AG09309 (cell line): Measurements from ENCODE around the gene C4BPA.
A peak's percentile ranks its signal among the peaks of the same experiment; 100 is the strongest.

Experiments used
- DNase-seq: peaks from one replicate; pipeline ENCODE4 v3.0.0-alpha.2; 2010; ENCODE audit warnings: low read depth
- H3K4me3 ChIP-seq: 2 replicates; pipeline ENCODE4 v1.5.1; 2011; ENCODE audit warnings: mild to moderate bottlenecking, low read depth, low read length, moderate library complexity; ENCODE audit not compliant: control insufficient read depth
- TF ChIP-seq, protein P1 (sequence below): IDR thresholded peaks from 2 replicates; pipeline ENCODE4 v1.5.1; 2011; ENCODE audit warnings: mild to moderate bottlenecking, low read depth, low read length, inconsistent platforms; ENCODE audit not compliant: insufficient read depth, control insufficient read depth; ENCODE audit errors: missing control alignments

The C4BPA gene

DNA sequence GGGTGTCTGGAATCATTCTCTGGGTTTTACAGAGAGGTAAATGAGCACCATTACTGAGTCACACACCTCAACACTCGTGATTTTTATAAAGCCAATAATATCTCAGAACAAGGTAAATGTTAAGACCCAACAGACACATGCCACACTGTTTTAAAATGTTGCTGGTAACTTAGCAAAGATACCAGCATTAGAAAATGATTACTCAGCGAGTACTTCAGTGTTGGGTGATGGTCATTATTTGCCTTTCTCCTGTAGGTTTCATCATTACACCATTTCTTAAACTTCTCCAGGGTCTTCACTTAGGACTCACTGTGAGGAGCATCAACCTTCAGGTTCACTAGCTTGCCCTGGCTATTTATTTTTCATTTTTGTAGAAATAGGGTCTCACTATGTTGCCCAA, 22.2 kb upstream of the C4BPA start:
- H3K4me3 ChIP-seq = no peak overlapping the region
- TF ChIP-seq, protein P1, sequence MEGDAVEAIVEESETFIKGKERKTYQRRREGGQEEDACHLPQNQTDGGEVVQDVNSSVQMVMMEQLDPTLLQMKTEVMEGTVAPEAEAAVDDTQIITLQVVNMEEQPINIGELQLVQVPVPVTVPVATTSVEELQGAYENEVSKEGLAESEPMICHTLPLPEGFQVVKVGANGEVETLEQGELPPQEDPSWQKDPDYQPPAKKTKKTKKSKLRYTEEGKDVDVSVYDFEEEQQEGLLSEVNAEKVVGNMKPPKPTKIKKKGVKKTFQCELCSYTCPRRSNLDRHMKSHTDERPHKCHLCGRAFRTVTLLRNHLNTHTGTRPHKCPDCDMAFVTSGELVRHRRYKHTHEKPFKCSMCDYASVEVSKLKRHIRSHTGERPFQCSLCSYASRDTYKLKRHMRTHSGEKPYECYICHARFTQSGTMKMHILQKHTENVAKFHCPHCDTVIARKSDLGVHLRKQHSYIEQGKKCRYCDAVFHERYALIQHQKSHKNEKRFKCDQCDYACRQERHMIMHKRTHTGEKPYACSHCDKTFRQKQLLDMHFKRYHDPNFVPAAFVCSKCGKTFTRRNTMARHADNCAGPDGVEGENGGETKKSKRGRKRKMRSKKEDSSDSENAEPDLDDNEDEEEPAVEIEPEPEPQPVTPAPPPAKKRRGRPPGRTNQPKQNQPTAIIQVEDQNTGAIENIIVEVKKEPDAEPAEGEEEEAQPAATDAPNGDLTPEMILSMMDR = no peak
- DNase-seq = no peak

DNA sequence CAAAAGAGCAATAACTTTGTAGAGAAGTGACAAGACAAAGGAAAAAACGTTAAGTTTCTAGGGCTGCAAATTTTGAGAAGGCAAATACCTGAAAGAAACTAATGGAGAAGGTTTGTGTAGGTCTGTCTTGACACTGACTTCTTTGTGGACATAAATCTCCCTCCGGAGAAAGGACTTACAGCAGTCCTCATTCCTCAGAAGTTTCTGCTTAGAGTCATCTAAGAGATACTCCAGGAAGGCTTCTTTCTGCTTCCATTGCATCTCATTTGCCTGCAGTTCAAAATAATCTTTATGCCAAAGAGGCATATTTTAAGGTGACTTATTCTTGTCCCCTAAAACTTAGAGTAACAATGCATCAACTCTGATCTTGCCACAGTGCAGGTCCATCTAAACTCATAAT, 19.8 kb upstream of the C4BPA start:
- DNase-seq = no peak

DNA sequence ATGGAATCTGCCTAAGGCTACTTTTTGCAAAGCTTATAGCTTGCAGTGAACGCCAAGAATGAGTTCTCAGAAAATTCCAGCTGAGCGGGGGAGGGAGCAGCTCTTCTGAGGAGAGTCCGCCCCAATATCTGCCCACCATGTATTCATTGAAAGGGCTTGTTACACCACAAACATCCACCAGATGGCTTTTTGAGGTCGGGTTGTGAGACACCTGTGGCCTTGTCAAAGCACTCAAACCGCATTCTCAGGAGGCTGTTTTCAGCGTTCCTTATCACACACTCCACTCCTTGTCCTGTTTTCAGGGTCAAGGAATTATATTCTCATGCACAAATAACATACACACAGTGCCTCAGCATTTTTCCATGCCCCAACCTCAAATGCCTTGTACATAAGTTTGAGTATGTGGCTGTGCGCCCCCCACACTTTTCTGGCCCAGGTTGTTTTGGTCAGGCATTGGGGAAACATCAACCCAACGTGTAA, 19.3 kb upstream of the C4BPA start:
- no peak overlapping the region for H3K4me3 ChIP-seq
- TF ChIP-seq, protein P1 = peak; percentile 61
- no peak for DNase-seq

More for the DNA sequence above, 19.8 kb upstream of the C4BPA start:
- TF ChIP-seq, protein P1 = no peak
- no peak overlapping the region for H3K4me3 ChIP-seq

DNA sequence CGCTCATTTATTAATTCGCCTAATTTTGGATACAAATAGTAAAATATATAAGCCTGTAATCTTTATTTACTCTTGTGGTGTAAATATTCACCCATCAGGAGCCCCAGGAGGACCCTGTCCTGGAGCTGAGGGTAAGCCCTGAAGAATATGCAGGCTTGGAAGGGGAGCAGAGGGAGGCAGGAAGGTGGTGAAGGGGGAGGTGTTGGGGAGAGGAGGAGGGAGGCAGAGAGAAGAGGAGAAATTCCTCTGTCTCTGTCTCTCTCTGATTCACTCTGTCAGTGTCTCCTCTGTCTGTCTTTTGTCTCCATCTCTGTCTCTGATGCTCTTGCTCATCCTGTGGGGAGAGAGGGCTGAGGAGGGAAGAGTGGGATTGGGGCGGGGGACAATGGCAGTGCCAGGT, 18.1 kb upstream of the C4BPA start:
- H3K4me3 ChIP-seq = no peak overlapping the region
- TF ChIP-seq, protein P1 = no peak
- no peak for DNase-seq

DNA sequence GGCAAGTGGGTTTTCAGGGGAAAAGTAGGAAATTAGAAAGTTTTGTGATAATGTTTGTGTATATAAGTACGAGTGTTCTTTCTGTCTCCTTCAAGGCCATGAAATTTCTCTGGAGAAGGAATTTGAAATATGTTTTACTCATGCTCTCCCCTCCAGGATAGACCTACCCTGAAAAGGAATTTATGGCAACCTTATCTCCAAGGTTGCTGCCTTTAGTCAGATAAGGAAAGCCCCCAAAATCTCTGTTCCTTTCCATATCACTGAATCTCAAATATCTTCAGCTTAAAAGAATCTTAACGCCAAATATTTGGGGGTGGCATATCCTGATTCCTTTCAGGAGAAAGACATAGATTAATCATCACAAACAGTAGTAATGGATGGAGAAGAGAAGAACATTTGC, 15.9 kb upstream of the C4BPA start:
- no peak for DNase-seq
- H3K4me3 ChIP-seq = no peak overlapping the region
- TF ChIP-seq, protein P1 = no peak

DNA sequence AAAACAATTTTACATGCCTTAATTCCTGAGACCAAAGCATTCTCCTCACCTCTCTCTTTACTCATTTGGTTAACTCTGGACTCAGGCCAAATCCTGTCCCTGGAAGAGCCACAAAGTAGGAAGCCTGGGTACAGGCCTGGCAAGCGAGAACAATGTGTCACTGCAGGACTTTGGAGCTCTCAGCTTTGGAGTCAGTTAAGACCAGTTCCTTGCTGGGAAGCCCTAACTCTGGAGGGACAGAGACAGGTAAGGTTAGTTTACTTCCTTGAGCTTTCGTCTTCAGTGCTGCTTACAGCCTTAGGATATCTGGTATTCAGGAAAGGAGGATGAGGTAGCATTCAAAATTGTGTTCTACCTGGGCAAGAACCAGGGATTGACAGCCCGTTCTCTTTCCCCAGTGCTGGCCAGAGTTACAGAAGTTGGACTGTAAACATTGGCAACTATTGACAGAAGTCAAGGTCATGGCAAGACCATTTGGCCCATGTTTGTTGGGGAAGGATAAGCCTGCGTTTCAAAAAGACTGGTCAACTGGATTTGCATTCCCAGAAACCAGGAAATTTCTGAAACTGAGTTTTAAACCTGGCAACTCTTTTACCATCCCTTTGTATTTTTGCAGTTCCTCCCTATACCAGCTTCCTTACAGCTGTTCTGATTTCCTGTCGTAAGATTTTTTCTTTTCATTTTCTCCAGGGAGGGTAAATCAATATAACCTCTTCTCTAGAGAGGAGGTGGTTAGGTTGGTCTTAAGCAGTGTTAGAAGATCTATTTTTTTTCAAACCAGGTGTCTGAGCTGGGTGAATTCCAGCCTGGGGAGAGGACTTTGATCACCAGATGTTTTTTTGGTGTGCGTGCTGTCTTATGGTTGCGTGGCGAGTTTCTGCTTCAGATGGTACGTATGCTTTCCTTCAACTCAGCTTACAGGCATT, 15.1 kb upstream of the C4BPA start, which contains the start of gene C4BPB:
C4BPB (plus strand) TSS at position 160 of the 926 bp plus-strand sequence; CDS start at position 832, 672 bp downstream.
- no peak within 1 kb of the TSS for H3K4me3 ChIP-seq
- TF ChIP-seq, protein P1 = no peak
- no peak for DNase-seq
